Hematopoietic multipotent progenitor cell treated with erythropoietin and hydrocortisone succinate and interleukin-3 and kit ligand, for 17 days (in vitro differentiated cells): ENCODE measurements around the gene DTX3.
"Not testable (repeated sequence)": the region's sequence is repeated elsewhere in the genome, so short reads cannot be mapped to it uniquely, and the experiment has no call there.

Source experiments
- DNase-seq: peaks from one replicate; pipeline ENCODE4 v3.0.0-alpha.2; 2015; ENCODE audit warnings: low spot score

DTX3 gene

DNA sequence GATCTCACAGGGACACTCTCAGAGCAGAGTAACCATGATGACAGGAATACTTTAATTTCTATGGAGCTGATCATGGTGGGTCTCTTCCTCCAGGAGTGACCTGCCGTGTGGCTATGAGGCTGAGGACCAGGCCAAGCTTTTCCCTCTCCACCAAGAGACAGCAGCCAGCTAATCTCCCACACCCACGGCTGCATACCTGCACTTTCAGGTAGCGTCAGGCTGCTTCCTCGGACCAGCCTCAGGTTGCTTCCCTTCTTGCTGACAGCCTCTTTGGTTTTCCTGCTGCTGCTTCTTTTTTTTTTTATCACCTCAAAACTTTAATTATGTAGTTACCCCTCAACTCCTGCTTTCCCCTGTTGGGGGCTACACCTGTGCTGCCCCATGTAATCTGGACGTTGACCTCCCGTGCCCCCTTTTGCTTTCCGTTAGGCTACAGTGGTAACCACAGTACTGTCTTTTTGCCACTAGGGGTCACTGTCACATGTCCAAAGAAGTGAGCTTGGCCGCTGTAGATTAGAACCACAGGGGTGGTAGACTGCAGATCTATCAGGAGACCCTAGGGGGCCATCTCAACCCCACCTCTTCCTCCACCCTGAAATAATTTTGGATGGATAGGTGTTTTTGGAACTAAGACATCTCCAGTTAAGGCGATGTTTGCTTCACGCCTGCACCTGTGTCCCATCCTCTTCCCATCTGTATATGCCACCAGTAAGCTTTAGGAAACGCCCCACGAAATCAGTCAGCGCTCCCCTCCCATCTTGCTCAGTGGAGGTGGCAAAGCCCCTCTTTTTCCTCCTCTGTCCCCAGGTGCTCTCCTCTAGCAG lies 21.4 kb upstream of the DTX3 start:
- peak; percentile 86 for DNase-seq

DNA sequence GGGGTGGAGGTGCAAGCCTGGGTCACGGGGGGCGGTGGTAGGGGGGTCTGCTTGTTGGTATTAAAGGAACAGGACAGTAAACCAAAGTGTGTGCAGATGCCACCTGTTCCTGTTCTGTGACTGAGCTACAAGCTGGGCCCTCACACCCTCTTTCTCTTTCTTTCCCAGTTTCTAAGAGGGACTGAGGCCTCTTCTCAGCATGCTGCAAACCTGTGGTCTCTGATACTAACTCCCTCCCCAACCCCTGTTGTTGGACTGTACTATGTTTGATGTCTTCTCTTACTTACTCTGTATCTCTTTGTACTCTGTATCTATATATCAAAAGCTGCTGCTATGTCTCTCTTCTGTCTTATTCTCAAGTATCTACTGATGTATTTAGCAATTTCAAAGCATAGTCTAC lies 20.6 kb upstream of the DTX3 start:
- no peak for DNase-seq

DNA sequence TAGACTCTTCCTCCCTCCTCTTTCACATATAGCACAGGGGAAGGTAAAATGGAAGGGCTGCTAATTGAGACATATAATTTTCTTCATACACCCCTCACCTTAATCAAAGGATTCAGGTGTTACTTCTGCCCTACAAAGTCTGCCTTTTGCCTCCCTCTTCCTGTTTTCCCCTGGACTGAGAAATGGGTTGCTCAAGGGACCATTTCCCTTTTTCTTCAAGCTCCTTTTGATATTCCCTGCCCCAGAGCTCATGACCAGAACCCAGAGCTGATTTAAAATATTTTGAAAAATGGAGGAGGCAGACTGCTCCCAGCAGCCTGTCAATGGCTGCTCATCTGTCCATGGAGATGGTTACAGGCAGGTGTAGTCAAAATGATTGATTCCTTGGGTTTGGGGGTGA lies 19.9 kb upstream of the DTX3 start:
- DNase-seq = no peak

DNA sequence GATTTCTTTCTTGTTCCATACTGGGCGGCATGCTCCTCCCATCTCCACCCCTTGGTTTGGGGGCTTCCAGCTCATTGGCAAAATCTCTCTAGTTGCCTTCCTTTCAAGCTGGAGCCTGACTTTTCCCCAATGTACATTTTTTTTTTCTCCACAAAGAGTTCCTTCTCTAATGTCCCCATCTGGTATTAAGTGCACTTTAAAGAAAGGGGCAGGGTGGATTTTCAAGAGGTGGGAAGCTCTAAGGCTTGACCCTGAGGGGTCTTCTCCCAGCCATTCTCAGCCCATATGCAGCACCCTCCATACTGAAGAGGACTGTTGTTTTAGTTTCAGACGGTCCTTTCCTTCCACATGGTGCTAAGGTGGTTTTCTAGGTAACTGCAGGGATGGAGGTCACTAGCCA lies 19.5 kb upstream of the DTX3 start:
- no peak for DNase-seq

DNA sequence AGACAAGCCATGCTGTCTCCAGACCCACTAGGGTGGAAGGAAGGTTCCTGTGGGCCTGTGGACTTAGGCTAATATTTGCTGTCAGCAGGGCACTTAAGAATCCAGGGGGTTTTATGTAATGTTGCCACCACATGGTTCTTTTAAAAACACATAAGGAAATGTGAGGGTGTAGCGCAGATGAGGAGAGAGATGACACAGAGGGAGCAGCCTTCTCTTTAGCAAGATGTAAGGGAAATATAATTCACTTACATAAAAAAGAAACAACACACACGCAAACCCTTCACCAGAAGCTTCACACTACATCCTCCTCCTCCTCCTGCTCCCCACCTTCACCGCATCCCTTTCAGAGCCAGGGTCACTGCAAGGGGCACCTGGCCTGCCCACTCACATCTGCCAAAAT lies 18.5 kb upstream of the DTX3 start:
- DNase-seq = no peak

DNA sequence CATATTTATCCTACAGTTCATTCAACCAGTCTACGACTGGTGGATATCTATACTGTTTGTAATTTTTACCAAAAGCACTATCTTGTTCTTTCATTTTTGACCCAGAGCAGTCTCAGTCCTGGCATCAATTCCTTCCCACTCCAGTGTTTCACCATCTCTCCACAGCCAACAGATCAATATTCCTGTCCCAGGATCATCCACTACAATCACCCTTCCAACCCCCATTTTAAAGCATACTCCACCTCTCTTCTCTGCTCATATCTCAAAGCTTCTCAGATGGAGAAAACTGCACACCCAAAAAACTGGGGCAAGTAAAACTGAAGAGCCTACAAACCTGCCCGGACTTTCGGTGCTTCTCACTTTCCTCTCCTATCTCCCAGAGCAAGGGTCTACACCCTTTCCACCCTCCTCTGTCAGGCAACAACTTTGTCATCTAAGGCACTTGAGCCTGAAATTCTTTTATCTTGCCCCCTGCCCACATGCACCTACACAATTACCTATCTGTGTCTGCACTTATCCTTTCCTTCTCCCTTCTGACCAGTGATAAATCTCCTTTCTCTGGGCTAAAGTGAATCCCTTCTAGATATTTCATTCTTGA lies 17.7 kb upstream of the DTX3 start:
- DNase-seq = no peak

DNA sequence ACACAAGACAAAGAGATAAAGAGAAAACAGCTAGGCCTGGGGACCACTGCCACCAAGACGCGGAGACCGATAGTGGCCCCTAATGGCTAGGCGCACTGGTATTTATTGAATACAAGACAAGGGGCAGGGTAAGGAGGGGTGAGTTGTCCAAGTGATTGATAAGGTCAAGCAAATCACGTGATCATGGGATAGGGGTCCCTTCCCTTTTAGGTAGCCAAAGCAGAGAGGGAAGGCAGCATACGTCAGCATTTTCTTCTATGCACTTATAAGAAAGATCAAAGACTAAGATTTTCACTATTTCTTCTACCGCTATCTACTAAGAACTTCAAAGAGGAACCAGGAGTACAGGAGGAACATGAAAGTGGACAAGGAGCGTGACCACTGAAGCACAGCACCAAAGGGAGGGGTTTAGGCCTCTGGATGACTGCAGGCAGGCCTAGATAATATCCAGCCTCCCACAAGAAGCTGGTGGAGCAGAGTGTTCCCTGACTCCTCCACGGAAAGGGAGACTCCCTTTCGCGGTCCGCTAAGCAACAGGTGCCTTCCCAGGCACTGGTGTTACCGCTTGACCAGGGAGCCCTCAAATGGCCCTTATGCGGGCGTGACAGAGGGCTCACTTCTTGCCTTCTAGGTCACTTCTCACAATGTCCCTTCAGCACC lies 15.5 kb upstream of the DTX3 start:
- DNase-seq = not testable (repeated sequence)

DNA sequence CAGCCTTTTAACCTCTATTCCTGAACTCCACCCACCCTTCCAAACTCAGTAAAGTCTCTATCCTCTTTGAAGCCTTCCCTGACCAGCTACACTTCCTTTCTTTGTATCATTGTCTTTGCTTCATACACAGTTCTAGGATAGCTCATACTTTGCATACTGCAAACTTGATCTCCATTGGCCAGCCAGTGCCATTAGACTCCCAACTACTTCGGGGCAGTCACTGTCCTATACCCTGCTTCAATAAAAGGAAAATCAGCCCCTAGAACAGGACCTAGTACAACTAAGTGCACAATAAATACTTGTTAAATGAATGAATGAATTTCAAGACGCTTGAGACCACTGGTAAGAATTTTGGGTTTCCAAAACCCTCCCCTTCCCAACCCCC lies 14.2 kb upstream of the DTX3 start:
- no peak for DNase-seq

DNA sequence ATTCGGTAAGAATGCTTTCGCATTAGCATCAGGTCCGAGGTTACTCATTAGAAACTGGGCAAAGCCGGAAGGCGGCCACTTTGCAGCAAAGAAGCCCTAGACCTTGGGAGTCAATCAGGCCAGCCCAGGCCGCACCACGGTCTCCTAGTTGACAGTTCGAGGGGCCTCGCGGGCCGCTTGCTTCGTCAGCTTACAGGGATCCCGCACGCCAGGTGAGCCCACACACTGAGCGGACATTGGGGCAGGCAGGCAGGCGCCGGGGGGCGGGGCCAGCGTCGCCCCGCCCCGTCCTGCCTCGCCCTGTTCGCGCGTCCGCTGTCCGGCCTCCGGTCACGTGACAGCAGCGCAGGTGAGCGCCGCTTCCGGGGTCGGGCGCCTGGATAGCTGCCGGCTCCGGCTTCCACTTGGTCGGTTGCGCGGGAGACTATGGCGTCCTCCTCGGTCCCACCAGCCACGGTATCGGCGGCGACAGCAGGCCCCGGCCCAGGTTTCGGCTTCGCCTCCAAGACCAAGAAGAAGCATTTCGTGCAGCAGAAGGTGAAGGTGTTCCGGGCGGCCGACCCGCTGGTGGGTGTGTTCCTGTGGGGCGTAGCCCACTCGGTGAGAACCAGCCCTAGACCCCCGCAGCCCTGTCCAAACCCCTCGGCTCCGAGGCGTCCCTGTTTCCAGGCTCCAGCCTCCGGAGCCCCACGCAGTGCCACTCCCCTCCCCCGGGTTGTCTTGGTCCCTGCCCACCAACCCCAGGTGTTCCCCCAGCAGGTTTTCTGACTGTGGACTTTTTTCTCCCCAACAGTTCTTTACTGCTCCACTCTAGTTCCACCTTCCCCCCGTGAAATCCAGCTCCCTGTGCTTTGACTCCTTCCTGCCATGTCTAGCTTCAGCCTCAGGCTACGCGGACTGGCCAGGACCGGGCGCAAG lies 13.5 kb upstream of the DTX3 start, which contains the start of gene PIP4K2C:
Gene PIP4K2C, plus strand, starts transcription at position 329 of the 918 bp plus-strand sequence. Its CDS starts 98 bp downstream, at position 427.
- DNase-seq = peak; percentile 92

DNA sequence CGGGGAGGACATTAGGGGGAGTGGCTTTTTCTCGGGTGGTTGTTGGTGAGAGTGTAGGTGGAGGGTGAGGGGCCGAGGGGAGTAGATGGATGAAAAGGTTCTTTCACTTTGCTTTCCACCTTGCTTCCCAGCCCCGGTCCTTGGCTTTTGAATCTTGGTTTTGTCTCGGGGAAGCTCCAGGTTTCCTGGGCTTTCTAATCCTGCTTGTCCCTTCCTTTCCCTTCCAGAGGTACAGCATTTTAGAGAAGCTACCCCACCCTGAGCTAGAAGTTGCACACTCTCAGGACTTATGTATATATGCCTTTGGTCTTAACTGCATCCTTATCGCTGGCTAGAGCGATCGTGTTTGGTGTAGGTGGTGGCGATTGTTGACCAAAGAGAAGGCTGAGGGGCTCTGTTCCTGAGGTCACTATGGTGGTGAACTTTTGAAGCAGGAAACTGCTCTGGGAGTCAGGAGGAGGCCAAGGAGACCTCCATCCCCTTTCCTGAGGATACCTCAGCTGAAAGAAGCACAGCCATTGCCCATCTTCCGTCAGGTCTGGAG lies 12.8 kb upstream of the DTX3 start:
- no peak for DNase-seq

DNA sequence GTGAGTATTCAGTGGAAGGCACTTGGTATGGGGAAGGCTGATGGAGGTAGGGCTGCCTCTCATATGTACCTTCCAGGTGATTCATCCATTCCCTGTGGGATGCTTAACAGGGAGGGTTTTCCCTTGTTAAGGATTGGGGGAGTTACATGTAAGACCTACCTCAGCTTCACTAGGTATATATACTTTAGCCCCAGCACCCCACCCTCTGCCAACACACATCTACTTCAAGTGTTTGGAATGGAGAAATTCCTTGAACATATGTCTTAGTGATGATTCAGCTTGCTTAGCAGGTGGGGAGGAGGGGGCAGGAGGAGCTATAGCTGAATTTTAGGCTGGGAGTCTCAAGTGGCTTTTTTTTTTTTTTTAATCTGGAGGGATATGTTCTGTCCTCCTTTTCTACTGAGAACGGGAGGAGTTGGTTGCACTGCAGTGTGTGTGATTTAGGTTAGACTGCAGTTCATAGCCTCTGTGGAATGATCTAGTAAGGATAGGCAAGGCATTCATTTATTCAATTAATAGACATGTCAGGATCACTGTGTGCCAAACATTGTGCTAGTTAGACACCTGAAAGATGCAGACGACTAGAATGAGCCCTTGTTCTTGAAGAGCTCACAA lies 12.0 kb upstream of the DTX3 start:
- no peak for DNase-seq

DNA sequence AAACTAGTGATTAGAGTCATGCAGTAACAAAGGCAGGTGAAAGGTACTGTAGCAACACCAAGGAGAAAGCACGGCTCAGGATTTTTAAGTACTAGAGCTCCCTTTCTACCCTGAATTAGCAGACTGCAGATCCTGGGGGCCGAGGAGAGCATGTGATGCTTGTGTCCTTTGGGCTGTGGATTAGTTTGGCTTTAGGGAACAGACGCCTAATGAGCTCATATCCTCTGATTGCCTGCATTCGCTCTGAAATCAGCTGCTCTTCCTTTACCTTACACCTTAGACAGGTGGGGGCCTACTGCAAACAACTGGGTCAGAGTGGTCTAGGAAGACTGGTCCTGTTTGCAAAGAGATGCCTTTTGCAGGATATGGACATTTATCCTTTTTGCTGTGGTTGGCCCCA lies 11.4 kb upstream of the DTX3 start:
- DNase-seq = no peak

DNA sequence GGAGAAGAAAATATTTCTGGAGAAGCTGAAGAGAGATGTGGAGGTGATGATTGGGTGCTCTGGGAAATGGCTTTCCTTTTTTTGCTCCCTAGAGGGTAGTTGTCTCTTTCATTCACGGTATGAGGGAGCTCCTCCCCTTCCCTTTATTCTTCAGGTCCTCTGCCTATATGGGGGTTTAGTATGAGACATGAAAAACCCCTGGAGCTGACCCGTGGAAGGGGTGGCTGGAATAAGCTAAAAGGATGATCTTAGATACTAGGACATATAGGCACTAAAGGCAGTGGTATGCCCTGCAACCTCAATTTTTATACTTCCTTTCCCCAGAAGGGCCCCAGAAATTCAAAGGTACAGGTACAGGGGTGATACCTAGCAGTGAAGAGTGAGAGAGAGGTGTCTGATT lies 4.2 kb upstream of the DTX3 start:
- DNase-seq = no peak

DNA sequence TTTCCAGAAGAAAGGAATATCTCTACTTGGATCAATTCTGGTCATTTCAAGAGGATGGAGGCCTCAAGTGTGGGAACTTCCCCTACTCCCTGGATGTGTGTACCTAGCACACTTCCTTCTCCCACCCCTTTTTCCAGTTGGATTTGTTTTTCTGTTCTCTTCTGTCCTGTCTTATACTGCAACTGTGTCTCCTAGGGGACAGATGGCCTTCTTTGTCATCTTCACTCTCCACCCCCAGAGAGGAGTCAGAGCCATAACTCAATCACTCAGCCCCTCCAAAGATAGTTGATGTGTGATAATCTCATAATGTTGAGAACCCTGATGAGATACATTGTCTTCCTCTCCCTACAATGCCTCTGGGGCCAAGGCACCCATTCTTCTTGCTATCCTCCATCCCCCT lies 2.1 kb upstream of the DTX3 start:
- DNase-seq = no peak

DNA sequence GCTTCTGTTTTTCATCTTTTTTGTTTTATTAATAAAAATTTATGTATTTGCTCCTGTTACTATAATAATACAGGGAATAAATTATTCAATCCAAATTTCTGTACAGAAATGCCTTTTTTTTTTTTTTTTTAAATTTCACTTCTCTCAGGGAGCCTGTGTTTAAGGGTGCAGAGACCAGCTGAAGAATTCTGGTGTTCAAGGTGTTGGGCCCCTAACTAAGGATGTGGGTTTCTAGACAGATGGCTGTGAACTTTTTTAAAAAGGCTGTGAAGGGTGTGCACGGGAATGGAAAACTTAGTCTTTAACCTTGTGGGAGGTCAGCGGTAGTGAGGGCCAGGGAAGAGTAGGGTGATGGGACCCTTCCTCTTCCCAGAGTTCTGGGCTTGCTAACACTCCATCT lies 1.3 kb upstream of the DTX3 start:
- DNase-seq = no peak

DNA sequence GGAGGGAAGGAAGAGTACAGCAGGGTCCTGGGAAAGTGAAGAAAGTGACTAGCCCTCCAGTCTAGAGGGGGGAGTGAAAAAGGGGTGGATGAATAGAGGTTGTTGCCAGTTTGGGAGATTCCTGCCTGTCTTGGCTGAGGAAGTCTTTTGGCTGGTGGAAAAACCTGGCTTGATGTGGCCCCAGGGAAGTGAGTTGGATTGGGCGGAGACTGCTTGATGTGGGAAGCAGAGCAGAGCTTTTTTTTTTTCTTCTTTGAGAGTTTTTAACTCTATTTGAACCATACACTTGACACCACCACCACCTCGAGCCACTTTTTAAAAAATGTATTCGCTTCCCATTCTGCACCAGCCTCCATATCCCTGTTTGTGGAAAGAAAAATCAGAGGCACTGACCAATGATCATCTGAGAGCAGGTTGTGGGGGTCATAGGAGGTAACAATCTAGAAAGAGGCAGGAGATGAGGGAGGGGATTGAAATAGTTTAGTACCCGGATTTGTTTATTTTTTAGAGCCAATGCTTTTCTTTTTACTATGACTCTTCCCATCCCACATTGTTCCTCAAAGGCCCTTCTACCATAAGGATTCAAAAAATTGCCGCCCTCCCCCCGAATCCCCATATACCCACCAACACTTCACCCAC lies 690 bp upstream of the DTX3 start:
- no peak for DNase-seq

DNA sequence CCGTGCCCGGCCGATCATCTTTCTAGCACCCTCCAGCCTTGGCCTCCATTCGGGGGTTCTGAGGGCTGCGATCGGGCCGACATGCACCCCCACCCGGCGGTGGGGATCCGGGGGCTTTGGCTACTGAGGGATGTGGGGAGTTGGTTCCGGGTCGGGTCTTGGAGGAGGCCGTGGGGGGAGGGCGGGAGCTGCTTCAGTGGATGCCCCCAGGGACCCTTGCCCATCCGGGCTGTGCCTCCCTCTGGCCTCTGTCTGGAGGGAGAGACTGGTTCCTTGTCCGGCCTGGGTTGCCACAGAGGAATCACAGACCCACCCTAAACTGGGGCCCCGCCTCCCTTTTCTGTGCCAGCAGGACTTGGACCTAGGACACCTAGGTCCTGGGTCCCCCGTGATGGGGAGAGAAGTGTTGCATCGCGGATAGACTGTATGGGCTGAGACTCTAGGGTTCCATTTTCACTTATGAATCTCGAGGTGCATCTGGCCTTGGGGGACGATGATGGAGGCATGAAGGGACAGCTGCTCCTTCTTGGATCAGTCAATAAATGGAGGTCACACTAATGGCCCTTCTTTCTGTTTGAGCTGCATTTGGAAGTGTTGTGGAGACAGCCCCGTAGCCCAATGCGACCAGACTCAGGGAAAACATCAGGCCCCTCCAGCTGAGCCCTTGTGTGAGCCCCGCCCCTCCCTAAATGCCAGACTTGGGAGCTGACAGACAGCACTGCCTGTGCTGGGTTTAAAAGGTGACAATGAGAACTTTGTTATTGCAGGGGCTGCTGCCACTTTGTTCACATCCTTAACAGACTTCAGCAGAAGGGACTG lies 577 bp downstream of the DTX3 start:
- no peak for DNase-seq

DNA sequence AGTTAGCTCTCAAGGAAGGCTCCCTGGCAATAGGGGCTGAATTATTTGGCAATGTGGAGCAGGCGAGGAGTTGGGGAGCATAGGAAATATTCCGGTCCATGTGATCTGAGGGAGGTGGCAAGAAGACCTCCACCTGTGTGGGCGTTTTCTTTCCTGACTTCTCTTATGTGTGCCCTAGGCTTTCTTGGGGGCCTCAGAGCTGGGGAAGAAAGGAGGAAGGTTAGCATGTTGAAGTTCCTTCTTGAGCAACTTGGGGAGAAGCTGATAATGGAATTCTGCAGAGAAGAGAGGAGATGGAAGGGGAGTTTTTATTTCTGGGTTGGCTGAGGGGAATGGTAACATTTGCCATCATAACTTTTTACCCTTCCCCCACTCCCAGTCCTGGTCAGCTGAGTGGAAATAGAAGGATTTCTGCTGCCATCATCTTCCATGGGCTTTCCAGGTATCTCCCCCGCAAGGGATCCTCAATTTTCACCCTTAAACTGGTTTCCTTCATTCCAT lies 1.2 kb downstream of the DTX3 start:
- DNase-seq = no peak

DNA sequence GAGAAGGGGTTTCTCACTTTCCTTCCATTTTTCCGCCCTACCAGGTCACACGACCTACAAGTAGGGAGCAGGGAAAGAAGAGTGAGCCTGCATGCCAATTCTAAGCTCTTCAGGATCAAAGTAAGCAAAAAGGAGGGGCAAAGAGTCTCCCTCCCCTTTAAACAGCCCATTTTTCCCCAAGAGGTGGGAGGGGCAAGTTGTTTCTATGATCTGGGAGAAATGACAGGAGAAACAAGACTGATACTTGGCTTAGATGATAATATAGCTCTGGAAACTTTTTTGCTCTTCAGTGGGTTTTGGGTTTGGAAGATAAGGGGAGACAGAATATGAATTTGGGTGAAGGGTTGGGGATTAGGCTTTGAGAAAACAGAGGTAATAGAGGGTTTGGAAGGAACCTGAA lies 1.8 kb downstream of the DTX3 start:
- DNase-seq = no peak

DNA sequence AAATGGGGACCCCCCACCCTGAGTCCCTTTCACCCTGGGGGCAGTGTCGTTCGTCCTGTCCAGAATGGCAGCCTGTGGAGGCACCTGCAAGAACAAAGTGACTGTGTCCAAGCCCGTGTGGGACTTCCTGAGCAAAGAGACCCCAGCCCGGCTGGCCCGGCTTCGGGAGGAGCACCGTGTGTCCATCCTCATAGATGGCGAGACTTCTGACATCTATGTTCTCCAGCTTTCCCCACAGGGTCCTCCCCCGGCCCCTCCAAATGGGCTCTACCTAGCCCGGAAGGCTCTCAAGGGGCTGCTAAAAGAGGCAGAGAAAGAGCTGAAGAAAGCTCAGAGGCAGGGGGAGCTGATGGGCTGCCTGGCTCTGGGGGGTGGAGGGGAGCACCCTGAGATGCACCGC lies 2.2 kb downstream of the DTX3 start:
- DNase-seq = no peak
